Measurements from ENCODE around the gene CD200R1. TPM values are rescaled to one million over a fixed set of nuclear protein-coding genes. Genes with fewer than 3 reads are reported as not detected.

The CD200R1 gene
- polyA plus RNA-seq, 1 donor from 2014 or later, result 0.72 TPM

- H3K79me2 ChIP-seq (replicated peaks; ENCODE audit: insufficient read depth, low read length), result no peaks in the 10 kb centered on the region
- H3K27ac ChIP-seq (ENCODE audit: low read length), result no peak overlapping the region
- H3K4me2 ChIP-seq (ENCODE audit: low read length), result no peak overlapping the region
- no peak for TF ChIP-seq CTCF (IDR thresholded peaks at IDR 0.05; ENCODE audit: poor library complexity, severe bottlenecking)
- TF ChIP-seq TAF1 (IDR thresholded peaks at IDR 0.05; ENCODE audit: low read depth), result no peak
- no peak for TF ChIP-seq RAD21 (conservative IDR thresholded peaks at IDR 0.05)
- TF ChIP-seq REST (IDR thresholded peaks at IDR 0.05; ENCODE audit: borderline replicate concordance), result no peak
- no peak for TF ChIP-seq SMC3 (conservative IDR thresholded peaks at IDR 0.05; ENCODE audit: poor library complexity)
- TF ChIP-seq MXI1 (conservative IDR thresholded peaks at IDR 0.05; ENCODE audit: poor library complexity, severe bottlenecking), result no peak
- no peak for TF ChIP-seq POLR2AphosphoS5 (IDR thresholded peaks at IDR 0.05)
- no peak for TF ChIP-seq EP300 (conservative IDR thresholded peaks at IDR 0.05; ENCODE audit: poor library complexity, severe bottlenecking)
- no peaks in the 10 kb centered on the region for H3K27me3 ChIP-seq (ENCODE audit: insufficient read depth, low read depth, low read length)
- no peak overlapping the region for H3K9ac ChIP-seq (ENCODE audit: low read length)
- H3K36me3 ChIP-seq (ENCODE audit: insufficient read depth, low read length), result peaks cover 8% of the 10 kb centered on the region
- no peak overlapping the region for H2AFZ ChIP-seq (ENCODE audit: low read depth, low read length)
- no peaks in the 10 kb centered on the region for H3K9me2 ChIP-seq (ENCODE audit: insufficient read depth, low read length)
- H3K4me3 ChIP-seq (ENCODE audit: low read length), result no peak overlapping the region
- H4K20me1 ChIP-seq (ENCODE audit: insufficient read depth), result no peaks in the 10 kb centered on the region
- no peaks in the 10 kb centered on the region for H3F3A ChIP-seq (ENCODE audit: insufficient read depth, low read length, poor library complexity, severe bottlenecking)
- H3K9me3 ChIP-seq (ENCODE audit: low read length), result no peaks in the 10 kb centered on the region
These were observed 25.8 kb upstream of the CD200R1 start for GRCh38 chr3:113000691-113001090.

GRCh38 chr3:112995800-112996199, 20.9 kb upstream of the CD200R1 start:
- no peak for TF ChIP-seq RAD21 (conservative IDR thresholded peaks at IDR 0.05)
- TF ChIP-seq TAF1 (IDR thresholded peaks at IDR 0.05; ENCODE audit: low read depth), result no peak
- TF ChIP-seq CTCF (IDR thresholded peaks at IDR 0.05; ENCODE audit: poor library complexity, severe bottlenecking), result no peak
- TF ChIP-seq EP300 (conservative IDR thresholded peaks at IDR 0.05; ENCODE audit: poor library complexity, severe bottlenecking), result no peak
- TF ChIP-seq MXI1 (conservative IDR thresholded peaks at IDR 0.05; ENCODE audit: poor library complexity, severe bottlenecking), result no peak
- no peak for TF ChIP-seq POLR2AphosphoS5 (IDR thresholded peaks at IDR 0.05)
- no peak for TF ChIP-seq REST (IDR thresholded peaks at IDR 0.05; ENCODE audit: borderline replicate concordance)
- no peak for TF ChIP-seq SMC3 (conservative IDR thresholded peaks at IDR 0.05; ENCODE audit: poor library complexity)
- TF ChIP-seq EZH2 (IDR thresholded peaks at IDR 0.05; ENCODE audit: borderline replicate concordance, insufficient read depth, low read length, poor library complexity, severe bottlenecking), result no peak
- Histone ChIP-seq H3K27me3 (ENCODE audit: insufficient read depth, low read depth, low read length) (no peaks in the 10 kb centered on the region), H4K20me1 (ENCODE audit: insufficient read depth) (no peaks in the 10 kb centered on the region), H3K4me2 (ENCODE audit: low read length) (no peak overlapping the region), H2AFZ (ENCODE audit: low read depth, low read length) (no peak overlapping the region), H3F3A (ENCODE audit: insufficient read depth, low read length, poor library complexity, severe bottlenecking) (no peaks in the 10 kb centered on the region), H3K9ac (ENCODE audit: low read length) (no peak overlapping the region), H3K9me2 (ENCODE audit: insufficient read depth, low read length) (no peaks in the 10 kb centered on the region), H3K27ac (ENCODE audit: low read length) (no peak overlapping the region), H3K4me3 (ENCODE audit: low read length) (no peak overlapping the region), H3K36me3 (ENCODE audit: insufficient read depth, low read length) (peaks cover 2% of the 10 kb centered on the region), H3K9me3 (ENCODE audit: low read length) (no peaks in the 10 kb centered on the region), H3K79me2 (replicated peaks; ENCODE audit: insufficient read depth, low read length) (peaks cover 23% of the 10 kb centered on the region)
